K562 (cell line): ENCODE results near the gene AKT3. TPM values are rescaled to one million over a fixed set of nuclear protein-coding genes. Genes with fewer than 3 reads are reported as not detected.

Experiments used
- ARID1B ChIP-seq: fragments of 450-650 bp; IDR thresholded peaks from 2 replicates; pipeline ENCODE4 v1.6.1; 2016; ENCODE audit warnings: antibody characterized with exemption, mild to moderate bottlenecking, inconsistent platforms
- CHD7 ChIP-seq: fragments of 200-600 bp; sonication (generic); IDR thresholded peaks from one replicate; pipeline ENCODE4 v1.6.1; 2012; ENCODE audit warnings: mild to moderate bottlenecking, low read depth, low read length, inconsistent platforms
- HIVEP1 ChIP-seq: fragments of 250-450 bp; sonication (Bioruptor Pico); IDR thresholded peaks from 2 replicates; pipeline ENCODE4 v1.4.0; 2020; ENCODE audit warnings: mild to moderate bottlenecking
- MYC ChIP-seq, 2 experiments: fragments of 250-450 bp in 1 of 2; sonication (Bioruptor Pico) in 1 of 2; IDR thresholded peaks; 2 replicates each; pipeline versions ENCODE4 v1.5.1 to v1.6.1; 2012 to 2021; ENCODE audit warnings: low read depth in 2 of 2, borderline replicate concordance in 1 of 2, improper control_type of control experiment in 1 of 2, low read length in 1 of 2, mild to moderate bottlenecking in 1 of 2, moderate library complexity in 1 of 2
- ZSCAN32 ChIP-seq: fragments of 450-650 bp; formaldehyde crosslinking; IDR thresholded peaks from 2 replicates; pipeline ENCODE4 v1.4.0; 2020; ENCODE audit warnings: mild to moderate bottlenecking, moderate library complexity
- polyA plus RNA-seq, 8 experiments: library from polyadenylated mRNA; depleted of rRNA in 4 of 8; stranded (reverse) in 5 of 8; unstranded in 3 of 8; fragments of >200 nt; fragmentation: Nextera tagmentation in 2 of 8; fragmentation: Illumina TruSeq in 1 of 8; extraction: Ambion mirVana in 2 of 8; extraction: Trizol in 1 of 8; gene quantifications; 2 replicates each; pipeline versions ENCODE4 v1.2.1 to v1.2.3, GENCODE V29; 2011 to 2014; ENCODE audit warnings: inconsistent platforms in 1 of 8, missing spikeins in 1 of 8
- total RNA-seq, 7 experiments: library from RNA; depleted of rRNA in 6 of 7; stranded (reverse); fragments of >200 nt in 6 of 7; fragmentation: Illumina TruSeq in 2 of 7; extraction: Trizol in 2 of 7; gene quantifications; 2 replicates each; pipeline versions ENCODE4 v1.2.1 to v1.2.3, GENCODE V29; 2011 to 2021; ENCODE audit warnings: low replicate concordance in 1 of 7
- TF ChIP-seq, protein P1 (sequence below): fragments of 250-450 bp; sonication (Bioruptor Pico); IDR thresholded peaks from 2 replicates; pipeline ENCODE4 v1.8.0; 2022; ENCODE audit warnings: inconsistent platforms, mild to moderate bottlenecking, moderate library complexity, borderline replicate concordance

AKT3 gene
- total and polyA plus RNA-seq, 9 of the 15 experiments (the other 6 are each of a cell fraction or from before 2014, with no cell fraction given), result 0.04 to 0.54 (median 0.18) TPM; not detected in 1

GRCh38 chr1:243546457-243546856 lies 303.6 kb downstream of the AKT3 start (continued):
- TF ChIP-seq CHD7, result no peak
- no peak for TF ChIP-seq MYC (IDR thresholded peaks at IDR 0.05; ENCODE audit: low read depth, low read length)
- TF ChIP-seq MYC (CRISPR knock-in tag; IDR thresholded peaks at IDR 0.05; ENCODE audit: borderline replicate concordance, low read depth), result no peak
- no peak for TF ChIP-seq HIVEP1 (CRISPR knock-in tag)
- no peak for TF ChIP-seq ARID1B
- TF ChIP-seq, protein P1, sequence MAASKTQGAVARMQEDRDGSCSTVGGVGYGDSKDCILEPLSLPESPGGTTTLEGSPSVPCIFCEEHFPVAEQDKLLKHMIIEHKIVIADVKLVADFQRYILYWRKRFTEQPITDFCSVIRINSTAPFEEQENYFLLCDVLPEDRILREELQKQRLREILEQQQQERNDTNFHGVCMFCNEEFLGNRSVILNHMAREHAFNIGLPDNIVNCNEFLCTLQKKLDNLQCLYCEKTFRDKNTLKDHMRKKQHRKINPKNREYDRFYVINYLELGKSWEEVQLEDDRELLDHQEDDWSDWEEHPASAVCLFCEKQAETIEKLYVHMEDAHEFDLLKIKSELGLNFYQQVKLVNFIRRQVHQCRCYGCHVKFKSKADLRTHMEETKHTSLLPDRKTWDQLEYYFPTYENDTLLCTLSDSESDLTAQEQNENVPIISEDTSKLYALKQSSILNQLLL (CRISPR knock-in tag), result no peak
- TF ChIP-seq ZSCAN32 (CRISPR knock-in tag), result no peak
